Kasumi-1 (cell line): Measurements from ENCODE around the gene KCNJ9.
A peak's percentile ranks its signal among the peaks of the same experiment; 100 is the strongest.
"Not testable (repeated sequence)": the region's sequence is repeated elsewhere in the genome, so short reads cannot be mapped to it uniquely, and the experiment has no call there.

ENCODE experiments used
- DNase-seq, 2 experiments: peaks; one replicate each; lab custom pipeline; 2025; lab: John Stamatoyannopoulos, UW

Gene KCNJ9

GRCh38 chr1:160103658-160104408 lies 22.5 kb downstream of the KCNJ9 start:
- no peak for DNase-seq

GRCh38 chr1:160104486-160104885 lies 23.1 kb downstream of the KCNJ9 start:
- DNase-seq, result peak in 1 of 2 experiments; percentile 24

GRCh38 chr1:160105155-160105554 lies 23.8 kb downstream of the KCNJ9 start:
- no peak for DNase-seq

- no peak for DNase-seq
These were observed 26.2 kb downstream of the KCNJ9 start for GRCh38 chr1:160107512-160107911.

GRCh38 chr1:160108888-160109662 lies 27.7 kb downstream of the KCNJ9 start:
- DNase-seq, result peak; percentile 43 to 54

- no peak for DNase-seq
These were observed 28.3 kb downstream of the KCNJ9 start for GRCh38 chr1:160109686-160110085.

- DNase-seq, result not testable (repeated sequence)
These were observed 30.1 kb downstream of the KCNJ9 start for GRCh38 chr1:160111462-160111861.

- DNase-seq, result no peak
These were observed 31.0 kb downstream of the KCNJ9 start for GRCh38 chr1:160112357-160112756.

GRCh38 chr1:160113407-160113806 lies 32.1 kb downstream of the KCNJ9 start:
- DNase-seq, result no peak

GRCh38 chr1:160114085-160114484 lies 32.7 kb downstream of the KCNJ9 start:
- no peak for DNase-seq

GRCh38 chr1:160115545-160116282 lies 34.4 kb downstream of the KCNJ9 start, which contains the start of gene ATP1A2:
ATP1A2 (plus strand) TSS chr1:160115759; CDS start chr1:160115862, 103 bp downstream.
- DNase-seq, result no peak

- DNase-seq, result no peak
These were observed 35.2 kb downstream of the KCNJ9 start for GRCh38 chr1:160116283-160117147.

GRCh38 chr1:160117300-160117699 lies 36.0 kb downstream of the KCNJ9 start:
- DNase-seq, result no peak

- no peak for DNase-seq
These were observed 36.4 kb downstream of the KCNJ9 start for GRCh38 chr1:160117709-160118183.

GRCh38 chr1:160118928-160119327 lies 37.6 kb downstream of the KCNJ9 start:
- DNase-seq, result no peak

- DNase-seq, result no peak
These were observed 39.5 kb downstream of the KCNJ9 start for GRCh38 chr1:160120797-160121196.

- DNase-seq, result no peak
These were observed 40.0 kb downstream of the KCNJ9 start for GRCh38 chr1:160121388-160121787.

GRCh38 chr1:160122978-160123495 lies 41.7 kb downstream of the KCNJ9 start:
- DNase-seq, result no peak

- DNase-seq, result no peak
These were observed 42.4 kb downstream of the KCNJ9 start for GRCh38 chr1:160123726-160124125.

- no peak for DNase-seq
These were observed 43.6 kb downstream of the KCNJ9 start for GRCh38 chr1:160124705-160125478.
